GM19351 (cell line): ENCODE measurements around the gene SPARCL1.
"Not testable (repeated sequence)": the region's sequence is repeated elsewhere in the genome, so short reads cannot be mapped to it uniquely, and the experiment has no call there.

Experiments
- ATAC-seq: cut with Tn5 transposase; IDR thresholded peaks from one replicate; pipeline ENCODE4 v1.9.1; 2021; ENCODE audit warnings: mild to moderate bottlenecking, moderate library complexity; ENCODE audit not compliant: unreplicated experiment

Gene SPARCL1

GRCh38 chr4:87529187-87529586 lies at the start of gene SPARCL1:
Gene SPARCL1 (minus strand): TSS chr4:87529376. CDS start chr4:87499574, 29,802 bp downstream.
- no peak for ATAC-seq

- no peak for ATAC-seq
These were observed 46.8 kb upstream of the SPARCL1 start for GRCh38 chr4:87575983-87576382.

GRCh38 chr4:87575408-87575807 lies 46.2 kb upstream of the SPARCL1 start:
- ATAC-seq = no peak

GRCh38 chr4:87574996-87575395 lies 45.8 kb upstream of the SPARCL1 start:
- ATAC-seq = no peak

- ATAC-seq = not testable (repeated sequence)
These were observed 45.2 kb upstream of the SPARCL1 start for GRCh38 chr4:87574376-87574775.

- no peak for ATAC-seq
These were observed 41.2 kb upstream of the SPARCL1 start for GRCh38 chr4:87570290-87570805.

- ATAC-seq = no peak
These were observed 38.0 kb upstream of the SPARCL1 start for GRCh38 chr4:87567191-87567590.

GRCh38 chr4:87566276-87566675 lies 37.1 kb upstream of the SPARCL1 start:
- ATAC-seq = no peak

- ATAC-seq = no peak
These were observed 36.6 kb upstream of the SPARCL1 start for GRCh38 chr4:87565746-87566145.

GRCh38 chr4:87560802-87561201 lies 31.6 kb upstream of the SPARCL1 start:
- no peak for ATAC-seq

GRCh38 chr4:87559090-87559837 lies 30.1 kb upstream of the SPARCL1 start:
- peak; percentile 98 for ATAC-seq

GRCh38 chr4:87557348-87557747 lies 28.2 kb upstream of the SPARCL1 start:
- ATAC-seq = no peak

GRCh38 chr4:87555773-87556619 lies 26.8 kb upstream of the SPARCL1 start:
- no peak for ATAC-seq

GRCh38 chr4:87553182-87553581 lies 24.0 kb upstream of the SPARCL1 start:
- ATAC-seq = no peak

- ATAC-seq = no peak
These were observed 22.2 kb upstream of the SPARCL1 start for GRCh38 chr4:87551361-87551760.

- no peak for ATAC-seq
These were observed 18.0 kb upstream of the SPARCL1 start for GRCh38 chr4:87547016-87547708.

- no peak for ATAC-seq
These were observed 15.9 kb upstream of the SPARCL1 start for GRCh38 chr4:87545052-87545451.

- no peak for ATAC-seq
These were observed 14.8 kb upstream of the SPARCL1 start for GRCh38 chr4:87543835-87544461.

GRCh38 chr4:87542734-87543312 lies 13.6 kb upstream of the SPARCL1 start:
- no peak for ATAC-seq

GRCh38 chr4:87541956-87542709 lies 13.0 kb upstream of the SPARCL1 start:
- no peak for ATAC-seq
